Activated CD4-positive, alpha-beta T cell treated with anti-CD3 and anti-CD28 coated beads, Interleukin-2, amount 10 ng/mL, durations not matched to agents 7 days and 5 days (primary cell): ENCODE measurements around the gene FGB. TPM values are rescaled to one million over a fixed set of nuclear protein-coding genes. Genes with fewer than 3 reads are reported as not detected.

Source experiments
- CTCF ChIA-PET: fragments of 350-600 bp; sonication (Branson Sonifier 250); formaldehyde crosslinking; loops from one replicate; lab custom pipeline; 2021; ENCODE audit warnings: antibody characterized with exemption; lab: Charles Lee
- POLR2A ChIA-PET: fragments of 350-600 bp; sonication (Branson Sonifier 250); formaldehyde crosslinking; loops from one replicate; lab custom pipeline; 2021; ENCODE audit warnings: antibody characterized with exemption; lab: Charles Lee
- DNase-seq: peaks from one replicate; pipeline ENCODE4 v3.0.0-alpha.2; 2020
- H3K27ac Mint-ChIP-seq: one replicate; pipeline ENCODE4 v1.8.0; 2021; ENCODE audit warnings: mild to moderate bottlenecking, moderate library complexity, mixed read lengths
- H3K27me3 Mint-ChIP-seq: one replicate; pipeline ENCODE4 v1.8.0; 2021; ENCODE audit warnings: mixed read lengths
- H3K36me3 Mint-ChIP-seq: one replicate; pipeline ENCODE4 v1.8.0; 2021; ENCODE audit warnings: low read depth, mixed read lengths
- H3K4me1 Mint-ChIP-seq: one replicate; pipeline ENCODE4 v1.8.0; 2021; ENCODE audit warnings: mixed read lengths
- H3K4me3 Mint-ChIP-seq: one replicate; pipeline ENCODE4 v1.8.0; 2021; ENCODE audit warnings: mild to moderate bottlenecking, moderate library complexity, mixed read lengths
- H3K9me3 Mint-ChIP-seq: one replicate; pipeline ENCODE4 v1.8.0; 2021; ENCODE audit warnings: mixed read lengths
- total RNA-seq, 2 experiments: library from RNA; stranded (reverse); gene quantifications; one replicate each; pipeline ENCODE4 v1.2.3, GENCODE V29; 2021

FGB gene
- total RNA-seq, 2 experiments from 2014 or later = not detected

- peak within 1 kb of the TSS; percentile 98 for H3K4me3 Mint-ChIP-seq
- no peaks in the 10 kb centered on the region for H3K27me3 Mint-ChIP-seq
These were observed 12.7 kb upstream of the FGB start, which contains the start of gene PLRG1 for GRCh38 chr4:154549894-154550790. PLRG1 (minus strand) TSS chr4:154550400; CDS start chr4:154550308, 92 bp downstream.

GRCh38 chr4:154551872-154552686 lies 10.7 kb upstream of the FGB start:
- POLR2A ChIA-PET = no interaction called here

More at GRCh38 chr4:154549894-154550790, 12.7 kb upstream of the FGB start, which contains the start of gene PLRG1:
- Mint-ChIP-seq H3K4me1 (peaks cover 26% of the 10 kb centered on the region), H3K36me3 (peaks cover 15% of the 10 kb centered on the region), H3K27ac (peak within 1 kb of the TSS; percentile 97), H3K9me3 (no peaks in the 10 kb centered on the region)
- DNase-seq = peak; percentile 97
- ChIA-PET CTCF (interaction anchor here (0.8 to 1.9 kb wide), 9 partner anchors 9 to 824 kb away, joined by 3 to 9 read pairs (median 3); no protein-coding TSS in a partner anchor), POLR2A (no interaction called here)

GRCh38 chr4:154559141-154559493 lies 3.7 kb upstream of the FGB start:
- peaks cover 4% of the 10 kb centered on the region for H3K4me1 Mint-ChIP-seq
- peaks cover 9% of the 10 kb centered on the region for H3K27me3 Mint-ChIP-seq
- H3K9me3 Mint-ChIP-seq = no peaks in the 10 kb centered on the region
- H3K36me3 Mint-ChIP-seq = no peaks in the 10 kb centered on the region
- H3K4me3 Mint-ChIP-seq = no peak overlapping the region
- POLR2A ChIA-PET = no interaction called here
- no peak overlapping the region for H3K27ac Mint-ChIP-seq
- CTCF ChIA-PET = interaction anchor here (0.6 to 2.0 kb wide), 7 partner anchors 9 to 1930 kb away, joined by 3 to 9 read pairs (median 5); partner anchors contain the start of genes FGG and PLRG1
- DNase-seq = no peak

More at GRCh38 chr4:154551872-154552686, 10.7 kb upstream of the FGB start:
- Mint-ChIP-seq H3K27ac (no peak overlapping the region), H3K27me3 (no peaks in the 10 kb centered on the region), H3K36me3 (peaks cover 11% of the 10 kb centered on the region), H3K4me3 (no peak overlapping the region), H3K9me3 (no peaks in the 10 kb centered on the region), H3K4me1 (peaks cover 26% of the 10 kb centered on the region)
- DNase-seq = peak; percentile 76
- CTCF ChIA-PET = interaction anchor here (1.4 to 1.6 kb wide), 2 partner anchors 53 to 67 kb away, joined by 3 read pairs; no protein-coding TSS in a partner anchor

GRCh38 chr4:154559494-154560418 lies 3.1 kb upstream of the FGB start:
- ChIA-PET POLR2A (no interaction called here), CTCF (interaction anchor here (0.8 to 2.0 kb wide), 7 partner anchors 10 to 64 kb away, joined by 3 to 9 read pairs (median 5); partner anchors contain the start of genes FGG and PLRG1)
- peaks cover 4% of the 10 kb centered on the region for H3K4me1 Mint-ChIP-seq
- H3K4me3 Mint-ChIP-seq = no peak overlapping the region
- peak; percentile 7 for DNase-seq
- no peaks in the 10 kb centered on the region for H3K36me3 Mint-ChIP-seq
- H3K27me3 Mint-ChIP-seq = peaks cover 9% of the 10 kb centered on the region
- H3K27ac Mint-ChIP-seq = no peak overlapping the region
- H3K9me3 Mint-ChIP-seq = no peaks in the 10 kb centered on the region

- Mint-ChIP-seq H3K9me3 (no peaks in the 10 kb centered on the region), H3K27ac (no peak overlapping the region), H3K27me3 (peaks cover 9% of the 10 kb centered on the region), H3K4me3 (no peak overlapping the region), H3K4me1 (peaks cover 4% of the 10 kb centered on the region), H3K36me3 (no peaks in the 10 kb centered on the region)
- POLR2A ChIA-PET = no interaction called here
- no peak for DNase-seq
- CTCF ChIA-PET = interaction anchor here (1.0 kb wide), 1 partner anchor 12 kb away, joined by 3 read pairs; no protein-coding TSS in a partner anchor
These were observed 2.4 kb upstream of the FGB start for GRCh38 chr4:154560419-154560801.

GRCh38 chr4:154560824-154561231 lies 2.0 kb upstream of the FGB start:
- peaks cover 4% of the 10 kb centered on the region for H3K4me1 Mint-ChIP-seq
- peaks cover 9% of the 10 kb centered on the region for H3K27me3 Mint-ChIP-seq
- no peaks in the 10 kb centered on the region for H3K9me3 Mint-ChIP-seq
- ChIA-PET POLR2A (no interaction called here), CTCF (interaction anchor here (1.0 kb wide), 1 partner anchor 12 kb away, joined by 3 read pairs; no protein-coding TSS in a partner anchor)
- DNase-seq = no peak
- H3K27ac Mint-ChIP-seq = no peak overlapping the region
- no peaks in the 10 kb centered on the region for H3K36me3 Mint-ChIP-seq
- no peak overlapping the region for H3K4me3 Mint-ChIP-seq

- ChIA-PET CTCF (no interaction called here), POLR2A (no interaction called here)
- no peaks in the 10 kb centered on the region for H3K9me3 Mint-ChIP-seq
- H3K4me3 Mint-ChIP-seq = no peak overlapping the region
- DNase-seq = no peak
- H3K36me3 Mint-ChIP-seq = no peaks in the 10 kb centered on the region
- peaks cover 4% of the 10 kb centered on the region for H3K4me1 Mint-ChIP-seq
- H3K27me3 Mint-ChIP-seq = peaks cover 11% of the 10 kb centered on the region
- no peak overlapping the region for H3K27ac Mint-ChIP-seq
These were observed 1.5 kb downstream of the FGB start for GRCh38 chr4:154564311-154564710.

- CTCF ChIA-PET = interaction anchor here (0.9 kb wide), 1 partner anchor 435 kb away, joined by 3 read pairs; no protein-coding TSS in a partner anchor
These were observed 2.9 kb downstream of the FGB start for GRCh38 chr4:154565704-154566103.

GRCh38 chr4:154566639-154567204 lies 3.9 kb downstream of the FGB start:
- CTCF ChIA-PET = no interaction called here
- no peaks in the 10 kb centered on the region for H3K4me1 Mint-ChIP-seq

More at GRCh38 chr4:154565704-154566103, 2.9 kb downstream of the FGB start:
- Mint-ChIP-seq H3K4me3 (no peak overlapping the region), H3K9me3 (no peaks in the 10 kb centered on the region), H3K36me3 (no peaks in the 10 kb centered on the region), H3K27me3 (peaks cover 11% of the 10 kb centered on the region), H3K27ac (no peak overlapping the region), H3K4me1 (no peaks in the 10 kb centered on the region)
- POLR2A ChIA-PET = no interaction called here
- DNase-seq = no peak

GRCh38 chr4:154569028-154569427 lies 6.2 kb downstream of the FGB start:
- Mint-ChIP-seq H3K4me1 (no peaks in the 10 kb centered on the region), H3K27ac (no peak overlapping the region), H3K4me3 (no peak overlapping the region), H3K36me3 (no peaks in the 10 kb centered on the region), H3K9me3 (no peaks in the 10 kb centered on the region), H3K27me3 (peaks cover 2% of the 10 kb centered on the region)
- ChIA-PET CTCF (no interaction called here), POLR2A (no interaction called here)
- DNase-seq = no peak

More at GRCh38 chr4:154566639-154567204, 3.9 kb downstream of the FGB start:
- no peak for DNase-seq
- Mint-ChIP-seq H3K9me3 (no peaks in the 10 kb centered on the region), H3K27me3 (peaks cover 9% of the 10 kb centered on the region), H3K4me3 (no peak overlapping the region), H3K27ac (no peak overlapping the region), H3K36me3 (no peaks in the 10 kb centered on the region)
- POLR2A ChIA-PET = no interaction called here

- H3K4me1 Mint-ChIP-seq = no peaks in the 10 kb centered on the region
- ChIA-PET CTCF (no interaction called here), POLR2A (no interaction called here)
- H3K27me3 Mint-ChIP-seq = peaks cover 2% of the 10 kb centered on the region
- no peaks in the 10 kb centered on the region for H3K36me3 Mint-ChIP-seq
- H3K9me3 Mint-ChIP-seq = no peaks in the 10 kb centered on the region
- no peak overlapping the region for H3K27ac Mint-ChIP-seq
- H3K4me3 Mint-ChIP-seq = no peak overlapping the region
- no peak for DNase-seq
These were observed 6.8 kb downstream of the FGB start for GRCh38 chr4:154569584-154569983.
